GM19035 (cell line): Measurements from ENCODE around the gene SAYSD1.

ENCODE experiments used
- ATAC-seq: cut with Tn5 transposase; IDR thresholded peaks from one replicate; pipeline ENCODE4 v1.9.1; 2021; ENCODE audit not compliant: unreplicated experiment

Gene SAYSD1

GRCh38 chr6:39108041-39108839, 6.7 kb downstream of the SAYSD1 start:
- no peak for ATAC-seq

GRCh38 chr6:39107641-39108040, 7.3 kb downstream of the SAYSD1 start:
- ATAC-seq: no peak

GRCh38 chr6:39107034-39107433, 8.0 kb downstream of the SAYSD1 start:
- no peak for ATAC-seq

GRCh38 chr6:39104528-39104927, 10.5 kb downstream of the SAYSD1 start:
- ATAC-seq: no peak

- no peak for ATAC-seq
Observed at GRCh38 chr6:39102821-39103136, 12.2 kb downstream of the SAYSD1 start.

- no peak for ATAC-seq
Observed at GRCh38 chr6:39102071-39102820, 12.7 kb downstream of the SAYSD1 start.

- ATAC-seq: no peak
Observed at GRCh38 chr6:39100358-39100757, 14.6 kb downstream of the SAYSD1 start.

- no peak for ATAC-seq
Observed at GRCh38 chr6:39095578-39095977, 19.4 kb downstream of the SAYSD1 start.

GRCh38 chr6:39093149-39093708, 21.8 kb downstream of the SAYSD1 start:
- no peak for ATAC-seq

- no peak for ATAC-seq
Observed at GRCh38 chr6:39092124-39092523, 22.9 kb downstream of the SAYSD1 start.

- no peak for ATAC-seq
Observed at GRCh38 chr6:39091220-39091619, 23.8 kb downstream of the SAYSD1 start.

- no peak for ATAC-seq
Observed at GRCh38 chr6:39090036-39090435, 24.9 kb downstream of the SAYSD1 start.

- ATAC-seq: no peak
Observed at GRCh38 chr6:39088331-39088730, 26.7 kb downstream of the SAYSD1 start.

- no peak for ATAC-seq
Observed at GRCh38 chr6:39087197-39087596, 27.8 kb downstream of the SAYSD1 start.

- ATAC-seq: no peak
Observed at GRCh38 chr6:39086711-39087110, 28.3 kb downstream of the SAYSD1 start.

GRCh38 chr6:39086294-39086693, 28.7 kb downstream of the SAYSD1 start:
- ATAC-seq: peak; percentile 89

GRCh38 chr6:39085129-39085797, 29.7 kb downstream of the SAYSD1 start:
- ATAC-seq: no peak

- ATAC-seq: no peak
Observed at GRCh38 chr6:39084506-39084905, 30.5 kb downstream of the SAYSD1 start.

- ATAC-seq: no peak
Observed at GRCh38 chr6:39083231-39083634, 31.8 kb downstream of the SAYSD1 start.

GRCh38 chr6:39082310-39082709, 32.7 kb downstream of the SAYSD1 start:
- ATAC-seq: no peak

GRCh38 chr6:39080246-39080875, 34.6 kb downstream of the SAYSD1 start:
- no peak for ATAC-seq
